ENCODE measurements around the gene SLC45A1. TPM values are rescaled to one million over a fixed set of nuclear protein-coding genes. Genes with fewer than 3 reads are reported as not detected.

SLC45A1 gene
- total RNA-seq, 1 donor from 2014 or later, result 13.8 TPM

- Histone ChIP-seq H3K4me3 (no peak overlapping the region), H3K9me3 (no peaks in the 10 kb centered on the region), H3K4me1 (peaks cover 66% of the 10 kb centered on the region), H3K36me3 (peaks cover 0 to 10% of the 10 kb centered on the region in 2 donors), H3K27me3 (no peaks in the 10 kb centered on the region), H3K27ac (no peak overlapping the region)
- no peak for TF ChIP-seq POLR2AphosphoS5 (IDR thresholded peaks at IDR 0.05; ENCODE audit: insufficient read depth in 1 of 2, low read depth in 1 of 2)
- TF ChIP-seq CTCF (IDR thresholded peaks at IDR 0.05), result no peak
- no peak for TF ChIP-seq POLR2A (IDR thresholded peaks at IDR 0.05)
- no peak for DNase-seq (ENCODE audit: extremely low spot score in 2 of 2)
- intact Hi-C loops (cut with DNase I), result no loop called here
Observed at GRCh38 chr1:8386247-8386646, 68.3 kb downstream of the SLC45A1 start.

DNA sequence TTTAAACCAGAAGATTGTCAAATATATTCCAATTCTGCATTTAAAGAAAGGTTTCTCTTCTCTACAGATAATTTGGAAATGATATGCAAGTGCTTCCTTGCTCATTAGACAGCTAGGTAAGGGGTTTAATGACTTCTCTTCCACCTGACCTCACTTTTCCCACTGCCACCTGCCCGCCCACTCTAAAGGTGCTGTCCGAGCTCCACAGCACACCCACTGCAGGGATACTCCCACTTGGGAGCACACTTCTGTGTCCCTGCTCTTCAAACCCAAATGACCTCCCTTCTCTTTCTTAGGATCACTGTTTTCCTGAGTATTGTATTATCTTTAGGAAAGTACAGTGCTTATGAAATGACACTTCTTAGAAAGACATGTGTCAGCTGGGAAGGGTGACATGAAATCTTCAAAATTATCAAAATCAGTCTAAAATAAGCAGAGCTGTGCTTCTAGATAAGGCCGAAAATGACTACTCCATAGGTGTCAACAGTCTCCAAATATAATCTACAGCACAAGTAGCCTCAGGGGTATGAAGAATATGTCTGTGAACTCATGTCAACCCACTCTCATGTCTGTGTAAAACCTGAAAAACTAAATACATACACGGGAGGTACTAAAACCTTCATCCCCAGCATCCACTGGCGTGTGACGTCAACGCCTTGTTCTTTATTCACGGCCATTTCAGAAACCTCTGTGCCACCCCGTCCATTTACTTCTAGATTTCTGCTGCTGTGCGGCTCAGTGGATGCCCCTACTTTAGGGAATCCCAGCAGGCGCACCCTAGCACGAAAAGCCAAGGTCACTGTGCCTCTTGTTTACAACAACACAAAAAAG is 71.0 kb downstream of the SLC45A1 start:
- H3K36me3 ChIP-seq, result peaks cover 0 to 10% of the 10 kb centered on the region in 2 donors
- TF ChIP-seq POLR2A (IDR thresholded peaks at IDR 0.05) (no peak), POLR2AphosphoS5 (IDR thresholded peaks at IDR 0.05; ENCODE audit: insufficient read depth in 1 of 2, low read depth in 1 of 2) (no peak), CTCF (IDR thresholded peaks at IDR 0.05) (no peak)
- H3K27me3 ChIP-seq, result no peaks in the 10 kb centered on the region
- no peak for DNase-seq (ENCODE audit: extremely low spot score in 2 of 2)
- no peak overlapping the region for H3K27ac ChIP-seq
- intact Hi-C loops (cut with DNase I), result no loop called here
- H3K4me1 ChIP-seq, result peaks cover 54% of the 10 kb centered on the region
- H3K9me3 ChIP-seq, result no peaks in the 10 kb centered on the region
- no peak overlapping the region for H3K4me3 ChIP-seq

DNA sequence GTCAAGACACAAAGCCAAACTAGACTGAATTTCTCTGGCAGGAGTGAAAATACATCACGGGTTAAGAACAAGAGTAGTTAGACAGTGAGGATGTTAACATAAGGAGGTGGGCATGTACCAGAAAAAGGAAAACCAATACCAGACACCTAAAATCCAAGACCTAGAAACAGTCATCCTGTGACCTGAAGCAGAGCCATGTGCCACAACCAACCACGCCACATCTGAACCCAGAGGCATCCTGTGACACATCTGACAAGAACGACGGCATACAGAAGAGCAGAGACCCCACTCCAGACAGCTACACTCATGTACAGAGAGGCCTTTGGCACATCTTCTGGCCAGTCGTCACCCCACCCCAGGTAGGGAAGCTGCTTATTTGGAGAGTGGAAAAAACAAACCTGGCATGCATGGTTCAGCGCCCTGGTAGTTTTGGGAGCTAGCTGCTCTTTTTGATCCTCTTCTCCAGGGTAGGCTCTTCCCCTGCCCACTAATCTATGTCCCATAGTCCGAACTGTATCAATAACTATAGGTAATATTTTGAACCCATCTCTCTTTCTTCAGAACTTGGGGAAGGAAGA is 72.1 kb downstream of the SLC45A1 start:
- Histone ChIP-seq H3K36me3 (peaks cover 0 to 10% of the 10 kb centered on the region in 2 donors), H3K27ac (no peak overlapping the region), H3K4me3 (no peak overlapping the region), H3K4me1 (peaks cover 48% of the 10 kb centered on the region), H3K27me3 (no peaks in the 10 kb centered on the region), H3K9me3 (no peaks in the 10 kb centered on the region)
- intact Hi-C loops (cut with DNase I), result no loop called here
- no peak for TF ChIP-seq CTCF (IDR thresholded peaks at IDR 0.05)
- TF ChIP-seq POLR2A (IDR thresholded peaks at IDR 0.05), result no peak
- TF ChIP-seq POLR2AphosphoS5 (IDR thresholded peaks at IDR 0.05; ENCODE audit: insufficient read depth in 1 of 2, low read depth in 1 of 2), result no peak
- no peak for DNase-seq (ENCODE audit: extremely low spot score in 2 of 2)

DNA sequence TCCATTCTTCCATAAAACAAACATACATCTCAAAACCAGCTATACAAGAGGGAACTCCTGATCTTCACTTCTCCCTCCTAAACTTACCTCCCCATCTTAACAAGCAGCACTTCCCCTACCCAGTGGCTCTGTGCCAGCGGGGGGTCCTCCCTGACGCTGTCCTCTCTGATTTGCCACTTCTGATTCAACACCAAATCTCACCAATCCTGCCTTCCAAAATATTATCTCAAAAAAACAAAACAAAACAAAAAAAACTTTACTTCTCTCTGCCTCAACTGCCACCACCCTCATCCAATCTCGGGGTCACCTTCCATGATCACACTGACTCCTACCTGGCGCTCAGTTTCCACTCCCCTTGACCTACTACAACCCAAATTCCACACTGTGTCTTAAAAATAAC is 72.8 kb downstream of the SLC45A1 start:
- intact Hi-C loops (cut with DNase I), result no loop called here
- H3K27me3 ChIP-seq, result no peaks in the 10 kb centered on the region
- peaks cover 0 to 10% of the 10 kb centered on the region in 2 donors for H3K36me3 ChIP-seq
- no peak overlapping the region for H3K27ac ChIP-seq
- peaks cover 48% of the 10 kb centered on the region for H3K4me1 ChIP-seq
- H3K9me3 ChIP-seq, result no peaks in the 10 kb centered on the region
- no peak overlapping the region for H3K4me3 ChIP-seq
- no peak for DNase-seq (ENCODE audit: extremely low spot score in 2 of 2)
- TF ChIP-seq POLR2AphosphoS5 (IDR thresholded peaks at IDR 0.05; ENCODE audit: insufficient read depth in 1 of 2, low read depth in 1 of 2), result no peak
- no peak for TF ChIP-seq POLR2A (IDR thresholded peaks at IDR 0.05)
- no peak for TF ChIP-seq CTCF (IDR thresholded peaks at IDR 0.05)

DNA sequence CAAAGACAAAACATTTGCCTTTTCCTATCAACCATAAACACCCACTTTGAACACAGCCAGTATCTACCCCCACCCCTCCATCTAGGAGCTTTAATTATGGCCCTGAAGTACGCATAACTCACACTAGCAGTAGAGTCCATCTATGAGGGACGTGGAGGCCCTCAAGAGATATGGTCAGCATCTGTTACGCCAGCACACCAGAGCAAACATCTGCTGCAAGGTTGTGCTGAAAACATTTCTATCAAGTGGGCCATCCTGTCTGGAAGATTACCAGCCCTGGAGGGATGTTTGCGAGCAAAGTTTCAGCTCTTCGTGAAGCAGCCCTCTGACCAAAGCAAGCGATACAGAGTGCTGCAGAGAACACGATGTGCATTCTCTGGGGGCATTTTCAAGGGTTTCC is 74.6 kb downstream of the SLC45A1 start:
- no peak for TF ChIP-seq POLR2A (IDR thresholded peaks at IDR 0.05)
- TF ChIP-seq CTCF (IDR thresholded peaks at IDR 0.05), result no peak
- TF ChIP-seq POLR2AphosphoS5 (IDR thresholded peaks at IDR 0.05; ENCODE audit: insufficient read depth in 1 of 2, low read depth in 1 of 2), result no peak
- Histone ChIP-seq H3K27me3 (no peaks in the 10 kb centered on the region), H3K4me1 (peaks cover 56% of the 10 kb centered on the region), H3K36me3 (peaks cover 0 to 10% of the 10 kb centered on the region in 2 donors), H3K4me3 (no peak overlapping the region), H3K9me3 (no peaks in the 10 kb centered on the region), H3K27ac (no peak overlapping the region)
- intact Hi-C loops (cut with DNase I), result no loop called here
- peak in 1 of 2 donors; percentile 69 for DNase-seq (ENCODE audit: extremely low spot score in 2 of 2)

Measured in vagina (tissue), 2 donors.